ENCODE data around the gene TBCK. TPM values are rescaled to one million over a fixed set of nuclear protein-coding genes. Genes with fewer than 3 reads are reported as not detected.

The TBCK gene
- total RNA-seq, 4 donors from 2014 or later = 23.3 to 47.7 (median 34.2) TPM

- Histone ChIP-seq H3K9me3 (no peaks in the 10 kb centered on the region), H3K4me3 (no peak overlapping the region), H3K36me3 (no peaks in the 10 kb centered on the region), H3K27me3 (no peaks in the 10 kb centered on the region), H3K4me1 (no peaks in the 10 kb centered on the region), H3K27ac (no peak overlapping the region)
- TF ChIP-seq POLR2A (IDR thresholded peaks at IDR 0.05) (no peak), EP300 (IDR thresholded peaks at IDR 0.05) (no peak), POLR2AphosphoS5 (IDR thresholded peaks at IDR 0.05) (no peak)
- TF ChIP-seq, protein P1, sequence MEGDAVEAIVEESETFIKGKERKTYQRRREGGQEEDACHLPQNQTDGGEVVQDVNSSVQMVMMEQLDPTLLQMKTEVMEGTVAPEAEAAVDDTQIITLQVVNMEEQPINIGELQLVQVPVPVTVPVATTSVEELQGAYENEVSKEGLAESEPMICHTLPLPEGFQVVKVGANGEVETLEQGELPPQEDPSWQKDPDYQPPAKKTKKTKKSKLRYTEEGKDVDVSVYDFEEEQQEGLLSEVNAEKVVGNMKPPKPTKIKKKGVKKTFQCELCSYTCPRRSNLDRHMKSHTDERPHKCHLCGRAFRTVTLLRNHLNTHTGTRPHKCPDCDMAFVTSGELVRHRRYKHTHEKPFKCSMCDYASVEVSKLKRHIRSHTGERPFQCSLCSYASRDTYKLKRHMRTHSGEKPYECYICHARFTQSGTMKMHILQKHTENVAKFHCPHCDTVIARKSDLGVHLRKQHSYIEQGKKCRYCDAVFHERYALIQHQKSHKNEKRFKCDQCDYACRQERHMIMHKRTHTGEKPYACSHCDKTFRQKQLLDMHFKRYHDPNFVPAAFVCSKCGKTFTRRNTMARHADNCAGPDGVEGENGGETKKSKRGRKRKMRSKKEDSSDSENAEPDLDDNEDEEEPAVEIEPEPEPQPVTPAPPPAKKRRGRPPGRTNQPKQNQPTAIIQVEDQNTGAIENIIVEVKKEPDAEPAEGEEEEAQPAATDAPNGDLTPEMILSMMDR (IDR thresholded peaks at IDR 0.05) = no peak
- no peak for DNase-seq (ENCODE audit: low spot score in 2 of 2)
- WGBS = 83% methylated on average over 3 of the region's 3 CpGs
Measured at GRCh38 chr4:106046083-106046482, 269.9 kb downstream of the TBCK start.

- Histone ChIP-seq H3K4me1 (no peaks in the 10 kb centered on the region), H3K9me3 (no peaks in the 10 kb centered on the region), H3K36me3 (no peaks in the 10 kb centered on the region), H3K27me3 (no peaks in the 10 kb centered on the region), H3K4me3 (no peak overlapping the region), H3K27ac (no peak overlapping the region)
- WGBS = 48% methylated on average over 2 of the region's 2 CpGs
- TF ChIP-seq, protein P1 (IDR thresholded peaks at IDR 0.05) = no peak
- TF ChIP-seq EP300 (IDR thresholded peaks at IDR 0.05) = no peak
- no peak for TF ChIP-seq POLR2A (IDR thresholded peaks at IDR 0.05)
- no peak for TF ChIP-seq POLR2AphosphoS5 (IDR thresholded peaks at IDR 0.05)
- DNase-seq (ENCODE audit: low spot score in 2 of 2) = no peak
Measured at GRCh38 chr4:106041294-106042002, 274.6 kb downstream of the TBCK start.

DNA sequence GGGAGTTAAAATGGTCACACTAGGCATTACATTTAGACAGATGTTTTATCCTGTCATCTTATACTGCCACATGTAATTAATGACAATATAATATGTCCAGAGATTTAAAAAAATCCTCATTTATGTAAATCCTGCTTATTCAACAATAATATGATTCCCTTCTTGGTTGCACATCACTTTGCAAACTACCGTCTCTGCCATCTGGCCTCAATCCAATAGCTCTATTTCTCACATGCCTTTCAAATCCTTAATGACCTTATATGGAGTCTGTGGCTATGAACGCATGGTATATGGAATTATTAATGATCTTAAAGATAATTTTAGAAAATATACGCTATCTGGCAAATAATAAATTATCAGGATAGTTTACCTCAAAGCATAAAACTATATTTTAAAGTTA is 276.2 kb downstream of the TBCK start:
- no peaks in the 10 kb centered on the region for H3K36me3 ChIP-seq
- no peaks in the 10 kb centered on the region for H3K4me1 ChIP-seq
- H3K27me3 ChIP-seq = no peaks in the 10 kb centered on the region
- no peak overlapping the region for H3K4me3 ChIP-seq
- DNase-seq (ENCODE audit: low spot score in 2 of 2) = no peak
- H3K27ac ChIP-seq = no peak overlapping the region
- WGBS = 31% methylated on average over 3 of the region's 3 CpGs
- no peak for TF ChIP-seq POLR2AphosphoS5 (IDR thresholded peaks at IDR 0.05)
- TF ChIP-seq, protein P1 (IDR thresholded peaks at IDR 0.05) = no peak
- TF ChIP-seq POLR2A (IDR thresholded peaks at IDR 0.05) = no peak
- no peak for TF ChIP-seq EP300 (IDR thresholded peaks at IDR 0.05)
- no peaks in the 10 kb centered on the region for H3K9me3 ChIP-seq

DNA sequence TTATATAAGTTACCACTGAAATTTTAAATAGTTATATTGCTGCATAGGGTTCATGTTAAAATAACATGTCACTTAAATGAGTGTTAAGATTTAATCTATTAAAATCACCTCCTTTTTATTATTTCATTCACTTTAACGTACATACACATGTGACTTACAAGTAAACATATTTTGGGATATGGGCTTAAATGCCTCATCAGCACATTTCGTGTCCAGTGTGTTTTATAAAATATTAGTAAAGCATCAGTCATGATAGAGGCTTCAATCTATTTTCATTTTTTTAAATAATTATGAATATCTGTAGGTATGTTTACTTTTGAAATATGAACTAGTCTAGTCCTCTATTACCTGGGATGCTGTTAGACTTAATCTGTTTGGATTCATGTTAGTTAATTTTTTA is 277.1 kb downstream of the TBCK start:
- H3K36me3 ChIP-seq = no peaks in the 10 kb centered on the region
- no peak for TF ChIP-seq POLR2A (IDR thresholded peaks at IDR 0.05)
- TF ChIP-seq POLR2AphosphoS5 (IDR thresholded peaks at IDR 0.05) = no peak
- TF ChIP-seq, protein P1 (IDR thresholded peaks at IDR 0.05) = no peak
- TF ChIP-seq EP300 (IDR thresholded peaks at IDR 0.05) = no peak
- WGBS = 82% methylated on average over 2 of the region's 2 CpGs
- H3K27me3 ChIP-seq = no peaks in the 10 kb centered on the region
- H3K9me3 ChIP-seq = no peaks in the 10 kb centered on the region
- DNase-seq (ENCODE audit: low spot score in 2 of 2) = no peak
- no peaks in the 10 kb centered on the region for H3K4me1 ChIP-seq
- no peak overlapping the region for H3K4me3 ChIP-seq
- no peak overlapping the region for H3K27ac ChIP-seq

GRCh38 chr4:106038012-106038411 is 278.0 kb downstream of the TBCK start:
- no peaks in the 10 kb centered on the region for H3K4me1 ChIP-seq
- no peak overlapping the region for H3K27ac ChIP-seq
- H3K27me3 ChIP-seq = no peaks in the 10 kb centered on the region
- TF ChIP-seq POLR2AphosphoS5 (IDR thresholded peaks at IDR 0.05) (no peak), POLR2A (IDR thresholded peaks at IDR 0.05) (no peak), EP300 (IDR thresholded peaks at IDR 0.05) (no peak)
- TF ChIP-seq, protein P1 (IDR thresholded peaks at IDR 0.05) = no peak
- H3K36me3 ChIP-seq = no peaks in the 10 kb centered on the region
- DNase-seq (ENCODE audit: low spot score in 2 of 2) = no peak
- H3K9me3 ChIP-seq = no peaks in the 10 kb centered on the region
- 37% methylated on average over 2 of the region's 2 CpGs for WGBS
- H3K4me3 ChIP-seq = no peak overlapping the region

All from suprapubic skin (tissue), 4 donors.